HCT116 (cell line): ENCODE measurements around the gene FAR2. TPM values are rescaled to one million over a fixed set of nuclear protein-coding genes. Genes with fewer than 3 reads are reported as not detected.

ENCODE experiments used
- ATAC-seq: fragments of 200-7000 bp; cut with Tn5 transposase; 2 replicates; pipeline ENCODE4 v1.9.1; 2020; ENCODE audit warnings: mild to moderate bottlenecking, moderate library complexity
- BruUV-seq: library from RNA; stranded (reverse); fragments of 400-500 nt; replicated peaks from 2 replicates; lab custom pipeline; 2021; lab: Mats Ljungman, UMichigan
- CTCF ChIA-PET: fragments of 300-600 bp; sonication (Branson Sonifier 250); formaldehyde crosslinking; loops from one replicate; lab custom pipeline; 2021; ENCODE audit warnings: antibody characterized with exemption; lab: Charles Lee
- POLR2A ChIA-PET: fragments of 300-600, 350-600 bp; sonication (Branson Sonifier 250); formaldehyde crosslinking; loops from one replicate; lab custom pipeline; 2021; ENCODE audit warnings: antibody characterized with exemption; lab: Charles Lee
- RAD21 ChIA-PET, 2 experiments: fragments of 300-600 bp; sonication (Branson Sonifier 250); formaldehyde crosslinking; loops; one replicate each; lab custom pipeline; 2023; ENCODE audit warnings: low total read pairs in 2 of 2; ENCODE audit not compliant: uncharacterized antibody in 2 of 2, unreplicated experiment in 2 of 2, low non-redundant PET in 1 of 2; lab: Charles Lee
- DNase-seq: peaks from one replicate; pipeline ENCODE4 v3.0.0-alpha.2; 2010; ENCODE audit warnings: low read depth, low spot score
- H2AFZ ChIP-seq: fragments of 200-600 bp; shearing (Covaris generic), sonication (generic); 2 replicates; pipeline ENCODE4 v1.6.1; 2017; ENCODE audit warnings: low read depth, mixed run types, mixed read lengths, antibody characterized with exemption, low read length; ENCODE audit not compliant: poor library complexity, severe bottlenecking
- H3K27ac ChIP-seq: 2 replicates; pipeline ENCODE4 v1.5.1; 2012; ENCODE audit warnings: low read depth, low read length
- H3K27me3 ChIP-seq: fragments of 200-600 bp; sonication (generic); 2 replicates; pipeline ENCODE4 v1.6.1; 2016; ENCODE audit warnings: mixed run types, low read length, mixed read lengths; ENCODE audit not compliant: insufficient read depth
- H3K36me3 ChIP-seq, 2 experiments: fragments of 200-500 bp in 1 of 2; fragments of 200-600 bp in 1 of 2; sonication (Bioruptor generic) in 1 of 2; sonication (generic) in 1 of 2; 2 replicates each; pipeline versions ENCODE4 v1.5.1 to v1.6.1; 2014 to 2016; ENCODE audit warnings: low read length in 2 of 2, inconsistent platforms in 1 of 2, mixed read lengths in 1 of 2, mixed run types in 1 of 2; ENCODE audit not compliant: insufficient read depth in 2 of 2, control insufficient read depth in 1 of 2
- H3K4me1 ChIP-seq, 2 experiments: fragments of 200-600 bp in 1 of 2; sonication (generic) in 1 of 2; 2 replicates each; pipeline versions ENCODE4 v1.5.1 to v1.6.1; 2012 to 2017; ENCODE audit warnings: low read length in 2 of 2, inconsistent platforms in 1 of 2, mild to moderate bottlenecking in 1 of 2, mixed read lengths in 1 of 2, mixed run types in 1 of 2, moderate library complexity in 1 of 2; ENCODE audit not compliant: insufficient read depth in 2 of 2, control insufficient read depth in 1 of 2
- H3K4me2 ChIP-seq: fragments of 200-600 bp; sonication (generic); 2 replicates; pipeline ENCODE4 v1.6.1; 2017; ENCODE audit warnings: mixed run types, low read length, mixed read lengths
- H3K4me3 ChIP-seq, 2 experiments: fragments of 200-600 bp in 1 of 2; sonication (generic) in 1 of 2; replicated peaks in 1 of 2; 2 replicates each; pipeline ENCODE4 v1.5.1; 2011 to 2016; ENCODE audit warnings: low read length in 2 of 2, control low read depth in 1 of 2, low read depth in 1 of 2, mild to moderate bottlenecking in 1 of 2, mixed read lengths in 1 of 2, mixed run types in 1 of 2
- H3K79me2 ChIP-seq: fragments of 200-600 bp; sonication (generic); 2 replicates; pipeline ENCODE4 v1.6.1; 2017; ENCODE audit warnings: mild to moderate bottlenecking, mixed run types, low read length, moderate library complexity, mixed read lengths; ENCODE audit not compliant: insufficient read depth
- H3K9ac ChIP-seq: fragments of 200-600 bp; sonication (generic); 2 replicates; pipeline ENCODE4 v1.6.1; 2016; ENCODE audit warnings: low read length, mixed read lengths
- H3K9me2 ChIP-seq: fragments of 200-600 bp; sonication (generic), shearing (Covaris generic); 2 replicates; pipeline ENCODE4 v1.6.1; 2017; ENCODE audit warnings: mixed run types, mild to moderate bottlenecking, moderate library complexity; ENCODE audit not compliant: insufficient read depth
- H3K9me3 ChIP-seq, 2 experiments: fragments of 200-500 bp in 1 of 2; fragments of 200-600 bp in 1 of 2; sonication (Bioruptor generic) in 1 of 2; sonication (generic) in 1 of 2; 2 replicates each; pipeline ENCODE4 v1.6.1; 2014 to 2017; ENCODE audit warnings: low read length in 2 of 2, mixed read lengths in 2 of 2, inconsistent platforms in 1 of 2, low read depth in 1 of 2, mild to moderate bottlenecking in 1 of 2, mixed run types in 1 of 2, moderate library complexity in 1 of 2; ENCODE audit not compliant: control insufficient read depth in 1 of 2, insufficient read depth in 1 of 2
- H4K20me1 ChIP-seq: fragments of 200-600 bp; sonication (generic), shearing (Covaris generic); 2 replicates; pipeline ENCODE4 v1.6.1; 2017; ENCODE audit warnings: mixed run types, mild to moderate bottlenecking, moderate library complexity; ENCODE audit not compliant: insufficient read depth
- CBX3 ChIP-seq: IDR thresholded peaks from 2 replicates; pipeline ENCODE4 v1.6.1; 2012; ENCODE audit warnings: low read depth
- CTCF ChIP-seq, 3 experiments: fragments of 200-600 bp in 1 of 3; sonication (generic) in 1 of 3; IDR thresholded peaks in 2 of 3; conservative IDR thresholded peaks in 1 of 3; 2 replicates each; pipeline ENCODE4 v1.5.1; 2012 to 2017; ENCODE audit warnings: low read depth in 2 of 3, low read length in 2 of 3, antibody characterized with exemption in 1 of 3, borderline replicate concordance in 1 of 3, control low read depth in 1 of 3, mild to moderate bottlenecking in 1 of 3, mixed read lengths in 1 of 3, mixed run types in 1 of 3, moderate library complexity in 1 of 3; ENCODE audit not compliant: insufficient read depth in 1 of 3
- EGR1 ChIP-seq: IDR thresholded peaks from 2 replicates; pipeline ENCODE4 v1.6.1; 2012; ENCODE audit warnings: low read depth
- EZH2 ChIP-seq: fragments of 200-600 bp; sonication (generic); IDR thresholded peaks from 2 replicates; pipeline ENCODE4 v1.6.1; 2017; ENCODE audit warnings: antibody characterized with exemption, mixed run types
- FOSL1 ChIP-seq: IDR thresholded peaks from 2 replicates; pipeline ENCODE4 v1.6.1; 2012; ENCODE audit warnings: low read depth
- JUND ChIP-seq: IDR thresholded peaks from 2 replicates; pipeline ENCODE4 v1.6.1; 2012
- POLR2A ChIP-seq: IDR thresholded peaks from 2 replicates; pipeline ENCODE4 v1.7.0; 2011; ENCODE audit warnings: borderline replicate concordance; ENCODE audit not compliant: insufficient read depth, insufficient read length; ENCODE audit errors: extremely low read depth
- REST ChIP-seq: IDR thresholded peaks from 2 replicates; pipeline ENCODE4 v1.6.1; 2012; ENCODE audit warnings: low read depth
- SP1 ChIP-seq: IDR thresholded peaks from 2 replicates; pipeline ENCODE4 v1.6.1; 2012; ENCODE audit warnings: low read depth
- SRF ChIP-seq: IDR thresholded peaks from 2 replicates; pipeline ENCODE4 v1.6.1; 2012; ENCODE audit warnings: low read depth
- TCF7L2 ChIP-seq: IDR thresholded peaks from 2 replicates; pipeline ENCODE4 v1.7.0; 2011; ENCODE audit warnings: borderline replicate concordance, inconsistent platforms; ENCODE audit not compliant: insufficient read depth, insufficient read length; ENCODE audit errors: extremely low read depth
- YY1 ChIP-seq: IDR thresholded peaks from 2 replicates; pipeline ENCODE4 v1.6.1; 2011; ENCODE audit warnings: low read length, low read depth, moderate library complexity, mild to moderate bottlenecking; ENCODE audit not compliant: insufficient replicate concordance; ENCODE audit errors: extremely low read depth
- ZFX ChIP-seq: fragments of 450-650 bp; IDR thresholded peaks from 2 replicates; pipeline ENCODE4 v1.6.1; 2017
- intact Hi-C: fragments of 100-400 bp; cut with micrococcal nuclease; formaldehyde crosslinking; loops from 2 replicates; pipeline ENCODE4 v1.10.0; 2022
- total RNA-seq: library from RNA; stranded (reverse); gene quantifications from one replicate; pipeline ENCODE4 v1.2.1, GENCODE V29; 2021; ENCODE audit not compliant: unreplicated experiment
- TF ChIP-seq, protein P1 (sequence below): IDR thresholded peaks from 2 replicates; pipeline ENCODE4 v1.6.1; 2012
- TF ChIP-seq, protein P2 (sequence below): IDR thresholded peaks from 2 replicates; pipeline ENCODE4 v1.6.1; 2011; ENCODE audit warnings: mild to moderate bottlenecking, low read length, moderate library complexity; ENCODE audit not compliant: insufficient replicate concordance; ENCODE audit errors: extremely low read depth

The FAR2 gene
- total RNA-seq, 1 experiment from 2014 or later = 9.7 TPM

DNA sequence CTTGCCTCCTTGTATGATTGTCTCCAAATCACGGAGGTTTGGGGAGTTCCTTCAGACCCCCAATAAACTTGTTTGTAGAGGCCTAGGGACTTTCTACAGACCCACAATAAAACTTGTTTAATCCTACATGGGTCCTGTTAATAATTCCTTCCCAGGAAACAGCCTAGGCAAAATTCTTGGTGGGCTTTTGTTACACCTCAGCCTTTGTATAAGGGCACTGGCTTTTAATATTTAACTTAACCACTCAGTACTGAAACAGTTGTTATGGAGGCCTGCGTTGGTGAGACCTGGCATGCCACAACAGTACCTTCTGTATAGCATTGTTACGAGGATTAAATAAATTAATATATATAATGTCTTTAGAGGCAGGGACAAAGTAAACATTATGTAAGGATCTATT is 32.7 kb upstream of the FAR2 start (continued):
- no peak for TF ChIP-seq REST

DNA sequence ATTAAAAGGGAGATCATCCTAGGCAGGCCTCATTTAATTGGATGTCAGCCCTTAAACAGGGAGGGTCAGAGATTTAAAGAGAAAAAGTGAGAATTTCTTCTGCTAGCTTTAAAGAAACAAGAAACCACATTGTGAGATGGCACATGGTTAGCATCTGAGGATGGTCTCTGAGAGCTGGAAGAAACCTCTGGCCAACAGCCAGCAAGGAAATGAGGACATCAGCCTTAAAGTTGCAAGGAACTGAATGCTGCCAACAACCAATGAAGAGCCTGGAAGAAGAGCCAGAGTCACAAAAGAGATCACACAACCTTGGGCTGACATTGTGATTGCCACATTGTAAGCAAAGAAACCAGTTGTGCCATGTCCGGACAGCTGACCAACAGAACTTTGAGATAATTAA is 17.5 kb upstream of the FAR2 start:
- no peak overlapping the region for H2AFZ ChIP-seq

More for the DNA sequence above, 17.5 kb upstream of the FAR2 start:
- Histone ChIP-seq H3K79me2 (no peaks in the 10 kb centered on the region), H3K9me2 (no peaks in the 10 kb centered on the region), H3K27ac (no peak overlapping the region), H4K20me1 (no peaks in the 10 kb centered on the region), H3K9ac (no peak overlapping the region), H3K4me1 (no peaks in the 10 kb centered on the region), H3K36me3 (no peaks in the 10 kb centered on the region), H3K4me2 (no peak overlapping the region), H3K27me3 (no peaks in the 10 kb centered on the region), H3K4me3 (no peak overlapping the region), H3K9me3 (no peaks in the 10 kb centered on the region)
- POLR2A ChIA-PET = no interaction called here
- TF ChIP-seq POLR2A (no peak), ZFX (no peak), TCF7L2 (no peak), FOSL1 (no peak), EGR1 (no peak), EZH2 (no peak), CTCF (IDR thresholded peaks at IDR 0.05 in 2 of 3, conservative IDR thresholded peaks at IDR 0.05 in 1 of 3; ENCODE audit: borderline replicate concordance in 1 of 3, insufficient read depth in 1 of 3, low read depth in 2 of 3, low read length in 2 of 3) (no peak), JUND (no peak), SRF (no peak), SP1 (no peak), CBX3 (no peak), YY1 (no peak)
- TF ChIP-seq, protein P1, sequence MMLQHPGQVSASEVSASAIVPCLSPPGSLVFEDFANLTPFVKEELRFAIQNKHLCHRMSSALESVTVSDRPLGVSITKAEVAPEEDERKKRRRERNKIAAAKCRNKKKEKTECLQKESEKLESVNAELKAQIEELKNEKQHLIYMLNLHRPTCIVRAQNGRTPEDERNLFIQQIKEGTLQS = no peak
- TF ChIP-seq, protein P2, sequence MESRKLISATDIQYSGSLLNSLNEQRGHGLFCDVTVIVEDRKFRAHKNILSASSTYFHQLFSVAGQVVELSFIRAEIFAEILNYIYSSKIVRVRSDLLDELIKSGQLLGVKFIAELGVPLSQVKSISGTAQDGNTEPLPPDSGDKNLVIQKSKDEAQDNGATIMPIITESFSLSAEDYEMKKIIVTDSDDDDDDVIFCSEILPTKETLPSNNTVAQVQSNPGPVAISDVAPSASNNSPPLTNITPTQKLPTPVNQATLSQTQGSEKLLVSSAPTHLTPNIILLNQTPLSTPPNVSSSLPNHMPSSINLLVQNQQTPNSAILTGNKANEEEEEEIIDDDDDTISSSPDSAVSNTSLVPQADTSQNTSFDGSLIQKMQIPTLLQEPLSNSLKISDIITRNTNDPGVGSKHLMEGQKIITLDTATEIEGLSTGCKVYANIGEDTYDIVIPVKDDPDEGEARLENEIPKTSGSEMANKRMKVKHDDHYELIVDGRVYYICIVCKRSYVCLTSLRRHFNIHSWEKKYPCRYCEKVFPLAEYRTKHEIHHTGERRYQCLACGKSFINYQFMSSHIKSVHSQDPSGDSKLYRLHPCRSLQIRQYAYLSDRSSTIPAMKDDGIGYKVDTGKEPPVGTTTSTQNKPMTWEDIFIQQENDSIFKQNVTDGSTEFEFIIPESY = no peak
- no peak for ATAC-seq
- RAD21 ChIA-PET = no interaction called here
- intact Hi-C loops = no loop called here
- no TSS peak for BruUV-seq
- DNase-seq = no peak
- CTCF ChIA-PET = no interaction called here
